Erythroblast (primary cell): ENCODE measurements around the gene GTPBP1.

Experiments
- DNase-seq, 2 experiments: peaks; one replicate each; lab custom pipeline; 2025; lab: John Stamatoyannopoulos, UW
- GATA1 ChIP-seq: IDR thresholded peaks from 2 replicates; pipeline ENCODE4 v1.6.1; 2011; ENCODE audit warnings: low read depth, mild to moderate bottlenecking, control low read depth, low read length, moderate library complexity
- POLR2A ChIP-seq: IDR thresholded peaks from 2 replicates; pipeline ENCODE4 v1.6.1; 2011; ENCODE audit warnings: mild to moderate bottlenecking, low read length

GTPBP1 gene

GRCh38 chr22:38710866-38711265 lies 5.1 kb downstream of the GTPBP1 start:
- TF ChIP-seq GATA1 (no peak), POLR2A (no peak)
- no peak for DNase-seq

DNA sequence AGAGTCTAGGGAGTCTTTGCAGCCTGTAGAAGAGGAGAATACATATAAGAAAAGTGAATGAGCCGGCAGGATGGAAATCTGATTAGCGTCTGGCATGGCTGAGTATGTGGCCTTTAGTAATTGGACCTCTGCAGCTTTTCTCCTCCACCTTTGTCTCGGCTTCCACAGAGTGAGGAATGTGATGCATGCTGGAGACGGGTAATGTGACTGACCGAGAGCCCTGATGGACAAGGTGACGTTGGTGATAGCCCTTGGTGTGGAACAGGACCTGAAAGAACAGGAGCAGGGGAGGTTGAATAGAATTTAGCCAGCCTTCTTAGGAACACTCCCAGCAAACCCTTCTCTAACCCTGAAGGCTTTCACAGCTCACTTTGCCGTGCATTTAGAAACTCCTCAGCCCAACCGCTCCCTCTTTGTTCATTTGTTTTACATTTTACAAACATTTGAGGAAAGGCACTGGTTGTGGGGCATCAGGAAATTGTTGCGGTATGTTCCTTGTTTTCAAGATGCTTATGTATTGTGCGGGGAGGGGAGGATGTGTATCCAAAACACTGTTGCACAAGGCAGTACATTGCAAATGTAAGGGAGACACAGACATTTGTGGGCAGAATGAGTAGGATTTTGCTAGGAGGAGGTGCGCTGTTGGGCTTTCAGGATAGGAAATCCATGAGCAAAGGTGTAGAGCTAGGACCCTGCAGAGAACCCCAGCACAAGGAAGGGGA lies 6.9 kb downstream of the GTPBP1 start:
- DNase-seq: no peak
- no peak for TF ChIP-seq GATA1
- TF ChIP-seq POLR2A: no peak

- TF ChIP-seq POLR2A (no peak), GATA1 (no peak)
- no peak for DNase-seq
Observed at GRCh38 chr22:38713921-38714320, 8.2 kb downstream of the GTPBP1 start.

GRCh38 chr22:38715176-38715764 lies 9.5 kb downstream of the GTPBP1 start:
- DNase-seq: peak in 1 of 2 experiments; percentile 21
- TF ChIP-seq GATA1 (no peak), POLR2A (peak; percentile 22)

GRCh38 chr22:38715852-38716251 lies 10.1 kb downstream of the GTPBP1 start:
- no peak for TF ChIP-seq GATA1
- no peak for TF ChIP-seq POLR2A
- no peak for DNase-seq

GRCh38 chr22:38716271-38716670 lies 10.5 kb downstream of the GTPBP1 start:
- DNase-seq: no peak
- TF ChIP-seq POLR2A (no peak), GATA1 (no peak)

- DNase-seq: peak; percentile 39 to 73
- TF ChIP-seq POLR2A (no peak), GATA1 (no peak)
Observed at GRCh38 chr22:38716826-38717225, 11.1 kb downstream of the GTPBP1 start.

- DNase-seq: no peak
- no peak for TF ChIP-seq POLR2A
- TF ChIP-seq GATA1: no peak
Observed at GRCh38 chr22:38717244-38717643, 11.5 kb downstream of the GTPBP1 start.

DNA sequence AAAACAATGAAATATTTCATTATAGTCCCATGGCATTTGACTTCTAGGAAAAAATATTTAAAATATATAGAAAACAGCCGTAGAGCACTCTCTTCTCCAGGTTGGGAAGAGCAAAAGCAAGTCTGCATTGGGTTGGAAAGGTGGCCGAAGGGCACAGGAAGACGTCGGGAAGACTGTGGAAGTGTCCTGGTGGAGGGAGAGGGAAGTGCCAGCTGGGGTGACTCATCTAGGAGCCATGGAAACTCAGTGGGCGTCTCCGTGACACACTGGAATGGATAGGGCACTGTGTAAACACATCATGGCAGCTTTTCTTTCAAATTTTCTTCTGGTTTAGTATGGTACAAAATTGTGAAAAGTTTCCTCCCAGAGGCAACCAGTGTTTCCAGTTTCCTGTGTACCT lies 12.7 kb downstream of the GTPBP1 start:
- peak in 1 of 2 experiments; percentile 43 for DNase-seq
- no peak for TF ChIP-seq GATA1
- TF ChIP-seq POLR2A: no peak

DNA sequence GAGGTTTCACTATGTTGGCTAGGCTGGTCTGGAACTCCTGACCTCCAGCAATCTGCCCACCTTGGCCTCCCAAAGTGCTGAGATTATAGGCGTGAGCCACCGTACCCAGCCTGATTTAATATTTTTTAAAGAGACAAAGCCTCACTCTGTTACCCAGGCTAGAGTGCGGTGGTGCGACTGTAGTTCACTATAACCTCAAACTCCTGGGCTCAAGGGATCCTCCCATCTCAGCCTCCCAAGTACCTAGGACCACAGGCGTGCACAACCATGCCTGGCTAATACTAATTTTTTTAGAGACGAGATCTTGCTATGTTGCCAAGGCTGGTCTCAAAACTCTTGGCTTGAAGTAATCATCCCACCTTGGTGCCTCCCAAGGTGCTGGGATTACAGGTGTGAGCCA lies 13.5 kb downstream of the GTPBP1 start:
- DNase-seq: no peak
- no peak for TF ChIP-seq GATA1
- no peak for TF ChIP-seq POLR2A

DNA sequence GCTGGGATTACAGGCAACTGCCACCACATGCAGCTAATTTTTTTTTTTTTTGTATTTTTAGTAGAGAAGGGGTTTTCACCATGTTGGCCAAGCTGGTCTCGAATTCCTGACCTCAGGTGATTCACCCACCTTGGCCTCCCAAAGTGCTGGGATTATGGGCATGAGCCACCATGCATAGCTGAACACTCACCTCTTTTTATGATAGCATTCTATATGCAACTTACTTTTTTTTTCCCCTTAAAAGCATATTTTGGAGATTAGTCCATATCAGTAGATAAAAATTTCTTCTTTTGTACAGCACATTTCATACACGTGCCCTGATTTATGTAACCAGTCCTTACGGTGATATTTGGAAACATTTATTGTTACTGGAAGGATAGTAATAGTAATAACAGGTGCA lies 14.6 kb downstream of the GTPBP1 start:
- DNase-seq: no peak
- no peak for TF ChIP-seq GATA1
- no peak for TF ChIP-seq POLR2A

GRCh38 chr22:38721551-38721950 lies 15.8 kb downstream of the GTPBP1 start:
- no peak for TF ChIP-seq POLR2A
- DNase-seq: no peak

DNA sequence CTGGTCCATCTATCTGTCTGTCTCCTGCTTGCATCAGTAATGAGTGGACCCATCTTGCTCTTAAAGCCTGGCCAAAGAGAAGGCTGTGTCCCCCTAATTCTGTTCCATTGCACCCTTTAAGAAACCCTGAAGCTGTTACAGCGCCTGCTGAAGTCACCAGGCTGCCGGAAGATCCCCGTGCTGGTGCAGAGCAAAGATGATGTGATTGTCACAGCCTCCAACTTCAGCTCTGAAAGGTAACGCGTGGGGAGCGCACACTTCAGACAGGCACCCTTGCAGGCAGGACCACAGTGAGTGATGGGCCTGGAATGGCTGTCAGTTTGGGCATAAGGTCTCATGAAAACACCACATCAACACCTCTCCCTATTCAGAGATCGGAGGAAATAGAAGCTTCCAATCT lies 18.4 kb downstream of the GTPBP1 start:
- DNase-seq: no peak
- no peak for TF ChIP-seq GATA1
- no peak for TF ChIP-seq POLR2A

- no peak for TF ChIP-seq POLR2A
- no peak for TF ChIP-seq GATA1
- peak; percentile 64 for DNase-seq
Observed at GRCh38 chr22:38724926-38725571, 19.3 kb downstream of the GTPBP1 start.
